ENCODE data around the gene UBE2D2.

UBE2D2 gene

GRCh38 chr5:139662617-139663016 lies 101.5 kb downstream of the UBE2D2 start:
- Histone ChIP-seq H3K27ac (ENCODE audit: poor library complexity, severe bottlenecking) (no peak overlapping the region), H3K4me1 (ENCODE audit: insufficient read depth, poor library complexity, severe bottlenecking) (peaks cover 22% of the 10 kb centered on the region)
- TF ChIP-seq CTCF (IDR thresholded peaks at IDR 0.05; ENCODE audit: poor library complexity, severe bottlenecking): no peak

GRCh38 chr5:139663207-139664085 lies 102.3 kb downstream of the UBE2D2 start:
- H3K4me3 ChIP-seq (ENCODE audit: severe bottlenecking): no peak overlapping the region
- no peaks in the 10 kb centered on the region for H3K27me3 ChIP-seq (ENCODE audit: insufficient read depth, poor library complexity, severe bottlenecking)
- DNase-seq (ENCODE audit: low spot score) (no peak), ATAC-seq (ENCODE audit: low read depth) (no peak)
- H3K9me3 ChIP-seq (ENCODE audit: severe bottlenecking): no peaks in the 10 kb centered on the region
- no peaks in the 10 kb centered on the region for H3K36me3 ChIP-seq (ENCODE audit: low read depth)
- no peak for TF ChIP-seq CTCF (IDR thresholded peaks at IDR 0.05; ENCODE audit: poor library complexity, severe bottlenecking)
- no peak overlapping the region for H3K27ac ChIP-seq (ENCODE audit: poor library complexity, severe bottlenecking)
- H3K4me1 ChIP-seq (ENCODE audit: insufficient read depth, poor library complexity, severe bottlenecking): peaks cover 27% of the 10 kb centered on the region

More at GRCh38 chr5:139662617-139663016, 101.5 kb downstream of the UBE2D2 start:
- Histone ChIP-seq H3K27me3 (ENCODE audit: insufficient read depth, poor library complexity, severe bottlenecking) (no peaks in the 10 kb centered on the region), H3K4me3 (ENCODE audit: severe bottlenecking) (no peak overlapping the region), H3K36me3 (ENCODE audit: low read depth) (no peaks in the 10 kb centered on the region), H3K9me3 (ENCODE audit: severe bottlenecking) (no peaks in the 10 kb centered on the region)
- DNase-seq (ENCODE audit: low spot score): no peak
- ATAC-seq (ENCODE audit: low read depth): no peak

GRCh38 chr5:139664086-139664693 lies 103.1 kb downstream of the UBE2D2 start:
- H3K4me1 ChIP-seq (ENCODE audit: insufficient read depth, poor library complexity, severe bottlenecking): peaks cover 31% of the 10 kb centered on the region
- no peaks in the 10 kb centered on the region for H3K9me3 ChIP-seq (ENCODE audit: severe bottlenecking)
- no peaks in the 10 kb centered on the region for H3K27me3 ChIP-seq (ENCODE audit: insufficient read depth, poor library complexity, severe bottlenecking)
- ATAC-seq (ENCODE audit: low read depth) (no peak), DNase-seq (ENCODE audit: low spot score) (no peak)
- H3K27ac ChIP-seq (ENCODE audit: poor library complexity, severe bottlenecking): no peak overlapping the region
- no peak for TF ChIP-seq CTCF (IDR thresholded peaks at IDR 0.05; ENCODE audit: poor library complexity, severe bottlenecking)
- H3K36me3 ChIP-seq (ENCODE audit: low read depth): no peaks in the 10 kb centered on the region
- no peak overlapping the region for H3K4me3 ChIP-seq (ENCODE audit: severe bottlenecking)

- H3K27ac ChIP-seq (ENCODE audit: poor library complexity, severe bottlenecking): no peak overlapping the region
- H3K4me3 ChIP-seq (ENCODE audit: severe bottlenecking): no peak overlapping the region
- H3K36me3 ChIP-seq (ENCODE audit: low read depth): no peaks in the 10 kb centered on the region
- H3K27me3 ChIP-seq (ENCODE audit: insufficient read depth, poor library complexity, severe bottlenecking): no peaks in the 10 kb centered on the region
- no peak for ATAC-seq (ENCODE audit: low read depth)
- DNase-seq (ENCODE audit: low spot score): no peak
- TF ChIP-seq CTCF (IDR thresholded peaks at IDR 0.05; ENCODE audit: poor library complexity, severe bottlenecking): no peak
- H3K4me1 ChIP-seq (ENCODE audit: insufficient read depth, poor library complexity, severe bottlenecking): peaks cover 25% of the 10 kb centered on the region
- no peaks in the 10 kb centered on the region for H3K9me3 ChIP-seq (ENCODE audit: severe bottlenecking)
Observed at GRCh38 chr5:139664727-139665351, 103.7 kb downstream of the UBE2D2 start.

Measured in RWPE2 (cell line).